HG03565 (cell line): Measurements from ENCODE around the gene CACNB2.
"Not testable (repeated sequence)": the region's sequence is repeated elsewhere in the genome, so short reads cannot be mapped to it uniquely, and the experiment has no call there.

Source experiments
- ATAC-seq: cut with Tn5 transposase; IDR thresholded peaks from one replicate; pipeline ENCODE4 v1.9.1; 2021; ENCODE audit warnings: mild to moderate bottlenecking, moderate library complexity; ENCODE audit not compliant: unreplicated experiment

CACNB2 gene

GRCh38 chr10:18144928-18145327 is 4.7 kb downstream of the CACNB2 start:
- ATAC-seq: no peak

GRCh38 chr10:18145652-18146051 is 5.4 kb downstream of the CACNB2 start:
- ATAC-seq: no peak

GRCh38 chr10:18149196-18149800 is 9.1 kb downstream of the CACNB2 start:
- no peak for ATAC-seq

- ATAC-seq: no peak
These were observed 11.2 kb downstream of the CACNB2 start for GRCh38 chr10:18151356-18151890.

GRCh38 chr10:18153381-18153780 is 13.2 kb downstream of the CACNB2 start:
- ATAC-seq: not testable (repeated sequence)

- ATAC-seq: no peak
These were observed 15.1 kb downstream of the CACNB2 start for GRCh38 chr10:18155321-18155720.

- ATAC-seq: not testable (repeated sequence)
These were observed 16.6 kb downstream of the CACNB2 start for GRCh38 chr10:18156797-18157196.

GRCh38 chr10:18157881-18158280 is 17.7 kb downstream of the CACNB2 start:
- no peak for ATAC-seq

- no peak for ATAC-seq
These were observed 18.6 kb downstream of the CACNB2 start for GRCh38 chr10:18158773-18159265.

GRCh38 chr10:18159557-18159956 is 19.3 kb downstream of the CACNB2 start:
- no peak for ATAC-seq

- no peak for ATAC-seq
These were observed 21.9 kb downstream of the CACNB2 start for GRCh38 chr10:18162021-18162627.

- ATAC-seq: no peak
These were observed 23.9 kb downstream of the CACNB2 start for GRCh38 chr10:18164093-18164492.

GRCh38 chr10:18164748-18165361 is 24.6 kb downstream of the CACNB2 start:
- no peak for ATAC-seq

GRCh38 chr10:18178854-18179483 is 38.7 kb downstream of the CACNB2 start:
- no peak for ATAC-seq

- no peak for ATAC-seq
These were observed 39.7 kb downstream of the CACNB2 start for GRCh38 chr10:18179891-18180290.

GRCh38 chr10:18181382-18181781 is 41.2 kb downstream of the CACNB2 start:
- ATAC-seq: not testable (repeated sequence)

GRCh38 chr10:18185621-18186020 is 45.4 kb downstream of the CACNB2 start:
- ATAC-seq: no peak

GRCh38 chr10:18190840-18191239 is 50.6 kb downstream of the CACNB2 start:
- ATAC-seq: no peak

GRCh38 chr10:18194634-18195033 is 54.4 kb downstream of the CACNB2 start:
- no peak for ATAC-seq

GRCh38 chr10:18195060-18195799 is 55.0 kb downstream of the CACNB2 start:
- ATAC-seq: no peak
